ENCODE measurements around the gene DYNC1I2.

The DYNC1I2 gene

DNA sequence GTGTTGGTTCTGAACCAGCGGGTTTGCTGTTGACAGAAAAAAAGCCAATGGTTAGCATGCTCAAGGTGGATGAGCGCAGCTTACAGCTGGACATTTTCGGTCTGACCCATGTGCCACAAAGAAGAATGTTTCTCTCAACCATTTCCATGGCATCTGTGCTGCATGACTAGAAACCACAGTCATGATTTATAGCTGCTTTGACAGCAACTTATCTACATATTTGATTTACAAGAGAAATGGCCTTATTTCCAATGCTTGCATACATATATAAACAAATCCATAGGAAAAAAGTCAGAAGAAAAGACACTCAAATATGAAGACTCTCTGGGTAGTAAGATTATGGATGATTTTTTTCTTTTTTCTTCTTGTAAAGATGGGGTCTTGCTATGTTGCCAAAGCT is 98.2 kb downstream of the DYNC1I2 start:
- DNase-seq = no peak

- DNase-seq = no peak
These were observed 100.2 kb downstream of the DYNC1I2 start for GRCh38 chr2:171787333-171788072.

- DNase-seq = no peak
These were observed 101.2 kb downstream of the DYNC1I2 start for GRCh38 chr2:171788316-171788993.

- no peak for DNase-seq
These were observed 102.7 kb downstream of the DYNC1I2 start for GRCh38 chr2:171789956-171790355.

GRCh38 chr2:171791361-171791760 is 104.1 kb downstream of the DYNC1I2 start:
- DNase-seq = no peak

DNA sequence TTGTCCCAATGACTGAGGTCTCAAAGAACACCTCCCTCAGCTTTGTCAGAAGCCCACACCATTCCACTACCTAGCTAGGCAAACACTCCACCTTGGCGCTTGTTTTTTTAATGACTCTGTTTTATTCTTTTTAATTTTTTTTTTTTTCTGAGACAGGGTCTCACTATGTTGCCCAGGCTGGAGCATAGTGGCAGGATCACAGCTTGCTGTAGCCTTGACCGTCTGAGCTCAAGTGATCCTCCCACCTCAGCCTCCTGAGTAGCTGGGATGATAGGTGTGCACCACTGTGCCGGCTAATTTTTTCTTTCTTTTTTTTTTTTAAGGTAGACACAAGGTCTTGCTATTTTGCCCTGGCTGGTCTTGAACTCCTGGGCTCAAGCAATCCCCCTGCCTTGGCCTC is 104.9 kb downstream of the DYNC1I2 start:
- no peak for DNase-seq

- DNase-seq = no peak
These were observed 105.8 kb downstream of the DYNC1I2 start for GRCh38 chr2:171792886-171793580.

DNA sequence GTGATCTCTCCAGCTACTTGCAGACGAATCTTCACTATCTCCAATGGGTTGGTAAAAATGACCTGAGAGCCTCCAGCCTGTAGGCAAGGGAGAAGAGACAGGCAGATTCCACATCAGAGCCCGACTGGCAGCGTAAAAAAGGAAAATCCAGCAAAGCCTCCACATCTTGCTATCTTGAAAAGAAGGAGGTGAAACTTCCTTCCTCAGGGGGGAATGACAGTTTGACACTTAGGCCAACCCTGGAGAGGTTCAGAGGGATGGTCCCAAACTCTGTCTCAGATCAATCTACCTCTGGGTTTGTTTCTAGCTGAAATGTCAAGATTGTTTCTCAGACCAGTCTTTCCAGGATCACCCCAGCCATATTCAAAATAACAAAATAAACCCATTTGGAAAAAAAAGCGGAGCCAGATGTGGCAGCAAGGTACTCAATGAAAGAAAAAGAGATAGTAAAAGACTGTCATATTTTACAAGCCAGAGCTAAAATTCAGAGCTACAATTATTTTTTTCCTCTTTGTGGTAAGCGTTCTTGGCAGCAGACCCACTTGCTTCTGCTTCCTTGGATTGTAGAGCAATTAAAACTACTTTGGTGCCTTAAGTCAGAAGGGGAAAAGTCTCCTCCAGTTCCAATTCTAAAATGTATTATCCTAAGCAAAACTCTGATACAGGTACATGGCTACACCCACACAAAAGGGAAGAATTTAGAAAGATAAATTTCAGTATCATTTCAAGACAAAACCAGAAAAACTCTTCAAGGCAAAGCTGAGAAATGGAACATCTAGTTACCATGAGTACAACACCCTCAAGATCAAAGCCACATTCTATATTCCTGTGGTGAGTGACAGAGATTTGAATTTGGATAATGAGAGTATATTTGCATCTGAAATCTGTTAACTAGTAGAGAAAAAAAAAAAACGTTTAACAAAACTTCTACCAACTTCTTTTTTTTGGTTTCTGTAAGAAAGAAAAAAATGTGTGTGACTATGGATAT is 106.7 kb downstream of the DYNC1I2 start:
- no peak for DNase-seq

- no peak for DNase-seq
These were observed 107.6 kb downstream of the DYNC1I2 start for GRCh38 chr2:171794918-171795317.

Data from HCEC 1CT (cell line).